Gastrocnemius medialis (tissue), 4 donors: ENCODE data around the gene TTC28. TPM values are rescaled to one million over a fixed set of nuclear protein-coding genes. Genes with fewer than 3 reads are reported as not detected.
A peak's percentile ranks its signal among the peaks of the same experiment; 100 is the strongest.

Experiments
- ATAC-seq, 2 donors: fragments of 150-250 bp; one replicate each; pipeline ENCODE4 v1.9.1; 2016
- DNase-seq, 2 donors: peaks; one replicate each; pipeline ENCODE4 v3.0.0-alpha.2; 2019
- H3K27ac ChIP-seq, 4 donors: fragments of 200-600 bp; sonication (generic); 1 replicate in 1 of 4; 2 replicates in 3 of 4; pipeline ENCODE4 v1.5.1; 2016 to 2018; ENCODE audit warnings: mild to moderate bottlenecking in 2 of 4, moderate library complexity in 1 of 4
- H3K27me3 ChIP-seq, 3 donors: fragments of 200-600 bp; sonication (generic) in 2 of 3; 1 replicate in 1 of 3; 2 replicates in 2 of 3; pipeline versions ENCODE4 v1.5.1 to v1.6.0; 2016 to 2019; ENCODE audit warnings: mild to moderate bottlenecking in 1 of 3, moderate library complexity in 1 of 3
- H3K36me3 ChIP-seq, 2 donors: fragments of 200-600 bp; sonication (generic) in 1 of 2; one replicate each; pipeline ENCODE4 v1.5.1; 2017 to 2018
- H3K4me1 ChIP-seq, 2 donors: fragments of 200-600 bp; sonication (generic) in 1 of 2; one replicate each; pipeline ENCODE4 v1.5.1; 2016 to 2017; ENCODE audit warnings: mild to moderate bottlenecking in 2 of 2
- H3K4me3 ChIP-seq, 4 donors: fragments of 200-600 bp; sonication (generic) in 3 of 4; 1 replicate in 1 of 4; 2 replicates in 3 of 4; pipeline ENCODE4 v1.5.1; 2016 to 2019; ENCODE audit warnings: mild to moderate bottlenecking in 2 of 4
- H3K9me3 ChIP-seq, 3 donors: fragments of 200-600 bp; sonication (generic) in 2 of 3; 1 replicate in 1 of 3; 2 replicates in 2 of 3; pipeline ENCODE4 v1.5.1; 2016 to 2019
- POLR2A ChIP-seq, 2 donors: fragments of 450-650 bp; IDR thresholded peaks; one replicate each; pipeline ENCODE4 v1.6.1; 2017; ENCODE audit warnings: antibody characterized with exemption in 2 of 2, mild to moderate bottlenecking in 2 of 2, moderate library complexity in 2 of 2
- in situ Hi-C, 4 donors: fragments of 200-750 bp; cut with MboI; loops; one replicate each; pipeline versions ENCODE4 v1.15.0 to v1.8.0; 2017; ENCODE audit warnings: low sequenced_read_pairs in 4 of 4
- intact Hi-C: fragments of 100-400 bp; cut with DNase I; formaldehyde crosslinking; loops from one replicate; pipeline ENCODE4 v1.15.1; 2023; ENCODE audit warnings: low total_unique reads
- total RNA-seq, 4 donors: library from RNA; depleted of rRNA; stranded (reverse); fragments of >200 nt; gene quantifications; one replicate each; pipeline versions ENCODE4 v1.1.0 to v1.2.3, GENCODE V29; 2016
- TF ChIP-seq, protein P1 (sequence below), 5 experiments: fragments of 450-650 bp in 3 of 5; fragments of 200-600 bp in 2 of 5; sonication (generic) in 2 of 5; IDR thresholded peaks in 4 of 5; conservative IDR thresholded peaks in 1 of 5; 1 replicate in 4 of 5; 2 replicates in 1 of 5; pipeline ENCODE4 v1.5.1; 2016 to 2019; ENCODE audit warnings: antibody characterized with exemption in 5 of 5, mild to moderate bottlenecking in 3 of 5, moderate library complexity in 3 of 5

The TTC28 gene
- total RNA-seq, 4 donors from 2014 or later: 6.3 to 18.1 (median 8.4) TPM

DNA sequence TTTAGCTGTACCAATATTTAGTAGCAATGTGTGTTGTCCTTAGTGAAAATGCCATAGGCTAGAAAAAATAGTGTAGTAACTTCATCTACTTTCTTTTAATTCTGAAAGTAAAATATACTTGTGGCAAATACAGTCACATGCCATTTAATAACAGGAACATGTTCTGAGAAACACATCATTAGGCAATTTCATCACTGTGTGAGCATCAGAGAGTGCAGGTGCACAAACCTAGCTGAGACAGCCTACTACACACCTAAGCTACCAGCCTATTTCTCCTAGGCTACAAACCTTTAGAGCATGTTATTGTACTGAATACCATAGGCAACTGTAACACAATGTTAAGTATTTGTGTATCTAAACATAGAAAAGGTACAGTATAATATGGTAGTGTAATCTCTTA is 633.5 kb downstream of the TTC28 start:
- no peaks in the 10 kb centered on the region for H3K9me3 ChIP-seq
- H3K36me3 ChIP-seq: no peaks in the 10 kb centered on the region
- H3K27me3 ChIP-seq: no peaks in the 10 kb centered on the region
- in situ Hi-C loops (loop anchor here in 1 of 4 donors (25.0 kb wide), 1 partner anchor 391 kb away; no protein-coding TSS in a partner anchor), intact Hi-C loops (no loop called here)
- no peak overlapping the region for H3K4me3 ChIP-seq
- no peak overlapping the region for H3K27ac ChIP-seq
- DNase-seq: no peak
- TF ChIP-seq, protein P1, sequence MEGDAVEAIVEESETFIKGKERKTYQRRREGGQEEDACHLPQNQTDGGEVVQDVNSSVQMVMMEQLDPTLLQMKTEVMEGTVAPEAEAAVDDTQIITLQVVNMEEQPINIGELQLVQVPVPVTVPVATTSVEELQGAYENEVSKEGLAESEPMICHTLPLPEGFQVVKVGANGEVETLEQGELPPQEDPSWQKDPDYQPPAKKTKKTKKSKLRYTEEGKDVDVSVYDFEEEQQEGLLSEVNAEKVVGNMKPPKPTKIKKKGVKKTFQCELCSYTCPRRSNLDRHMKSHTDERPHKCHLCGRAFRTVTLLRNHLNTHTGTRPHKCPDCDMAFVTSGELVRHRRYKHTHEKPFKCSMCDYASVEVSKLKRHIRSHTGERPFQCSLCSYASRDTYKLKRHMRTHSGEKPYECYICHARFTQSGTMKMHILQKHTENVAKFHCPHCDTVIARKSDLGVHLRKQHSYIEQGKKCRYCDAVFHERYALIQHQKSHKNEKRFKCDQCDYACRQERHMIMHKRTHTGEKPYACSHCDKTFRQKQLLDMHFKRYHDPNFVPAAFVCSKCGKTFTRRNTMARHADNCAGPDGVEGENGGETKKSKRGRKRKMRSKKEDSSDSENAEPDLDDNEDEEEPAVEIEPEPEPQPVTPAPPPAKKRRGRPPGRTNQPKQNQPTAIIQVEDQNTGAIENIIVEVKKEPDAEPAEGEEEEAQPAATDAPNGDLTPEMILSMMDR (IDR thresholded peaks at IDR 0.05 in 4 of 5, conservative IDR thresholded peaks at IDR 0.05 in 1 of 5): no peak
- no peak for TF ChIP-seq POLR2A (IDR thresholded peaks at IDR 0.05)
- no peak for ATAC-seq
- H3K4me1 ChIP-seq: peaks cover 0 to 12% of the 10 kb centered on the region in 2 donors

DNA sequence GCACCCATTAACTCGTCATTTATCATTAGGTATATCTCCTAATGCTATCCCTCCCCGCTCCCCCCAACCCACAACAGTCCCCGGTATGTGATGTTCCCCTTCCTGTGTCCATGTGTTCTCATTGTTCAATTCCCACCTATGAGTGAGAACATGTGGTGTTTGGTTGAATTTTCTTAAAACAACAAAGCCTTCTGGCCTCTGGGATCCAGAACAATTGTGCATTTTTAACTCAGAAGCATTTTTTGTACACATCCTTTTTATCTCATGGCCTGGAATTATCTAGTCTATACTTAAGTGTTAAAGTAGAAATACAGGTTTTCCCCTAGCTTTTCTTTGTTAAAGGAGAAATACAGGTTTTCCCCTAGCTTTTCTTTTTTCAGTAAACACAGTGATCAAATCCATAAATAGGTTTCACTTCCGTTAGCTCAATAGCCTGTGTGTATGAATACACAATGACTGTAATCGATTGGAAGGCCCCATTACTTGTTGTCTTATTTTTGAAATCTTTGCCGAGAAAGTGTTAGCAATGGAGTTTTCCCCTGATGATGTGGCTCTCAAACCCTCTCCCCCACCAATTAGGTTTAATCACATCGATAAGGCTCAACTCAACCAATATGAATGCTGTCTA is 635.0 kb downstream of the TTC28 start:
- in situ Hi-C loops (loop anchor here in 1 of 4 donors (25.0 kb wide), 1 partner anchor 393 kb away; no protein-coding TSS in a partner anchor), intact Hi-C loops (no loop called here)
- H3K27ac ChIP-seq: no peak overlapping the region
- no peak overlapping the region for H3K4me3 ChIP-seq
- no peaks in the 10 kb centered on the region for H3K9me3 ChIP-seq
- H3K36me3 ChIP-seq: no peaks in the 10 kb centered on the region
- H3K27me3 ChIP-seq: no peaks in the 10 kb centered on the region
- DNase-seq (no peak), ATAC-seq (no peak)
- H3K4me1 ChIP-seq: peaks cover 0 to 12% of the 10 kb centered on the region in 2 donors
- TF ChIP-seq, protein P1 (IDR thresholded peaks at IDR 0.05 in 4 of 5, conservative IDR thresholded peaks at IDR 0.05 in 1 of 5): no peak
- no peak for TF ChIP-seq POLR2A (IDR thresholded peaks at IDR 0.05)

DNA sequence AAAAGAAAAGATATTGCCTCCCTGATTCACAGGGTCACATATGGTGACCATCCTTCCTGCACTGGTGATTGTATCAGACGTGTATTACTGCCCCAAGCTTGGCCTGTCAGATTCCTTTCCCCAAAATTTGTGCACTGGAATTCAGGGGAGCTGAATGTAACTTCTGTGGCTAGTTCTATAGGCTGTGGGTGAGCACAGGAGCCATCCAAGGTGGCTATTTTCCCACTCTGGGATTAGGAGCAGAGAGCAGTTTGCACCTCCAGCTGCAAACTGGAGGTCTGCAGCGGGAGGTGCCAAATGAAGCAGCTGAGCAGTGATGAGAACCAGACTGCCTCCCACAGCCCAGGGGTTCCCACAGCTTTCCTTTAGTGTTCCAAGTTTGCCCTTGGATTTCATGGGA is 636.4 kb downstream of the TTC28 start:
- Histone ChIP-seq H3K4me3 (no peak overlapping the region), H3K27ac (no peak overlapping the region), H3K4me1 (peaks cover 0 to 12% of the 10 kb centered on the region in 2 donors), H3K36me3 (no peaks in the 10 kb centered on the region), H3K27me3 (no peaks in the 10 kb centered on the region), H3K9me3 (no peaks in the 10 kb centered on the region)
- TF ChIP-seq POLR2A (IDR thresholded peaks at IDR 0.05): no peak
- TF ChIP-seq, protein P1 (IDR thresholded peaks at IDR 0.05 in 4 of 5, conservative IDR thresholded peaks at IDR 0.05 in 1 of 5): no peak
- in situ Hi-C loops (loop anchor here in 1 of 4 donors (25.0 kb wide), 1 partner anchor 394 kb away; no protein-coding TSS in a partner anchor), intact Hi-C loops (no loop called here)
- ATAC-seq (no peak), DNase-seq (no peak)

DNA sequence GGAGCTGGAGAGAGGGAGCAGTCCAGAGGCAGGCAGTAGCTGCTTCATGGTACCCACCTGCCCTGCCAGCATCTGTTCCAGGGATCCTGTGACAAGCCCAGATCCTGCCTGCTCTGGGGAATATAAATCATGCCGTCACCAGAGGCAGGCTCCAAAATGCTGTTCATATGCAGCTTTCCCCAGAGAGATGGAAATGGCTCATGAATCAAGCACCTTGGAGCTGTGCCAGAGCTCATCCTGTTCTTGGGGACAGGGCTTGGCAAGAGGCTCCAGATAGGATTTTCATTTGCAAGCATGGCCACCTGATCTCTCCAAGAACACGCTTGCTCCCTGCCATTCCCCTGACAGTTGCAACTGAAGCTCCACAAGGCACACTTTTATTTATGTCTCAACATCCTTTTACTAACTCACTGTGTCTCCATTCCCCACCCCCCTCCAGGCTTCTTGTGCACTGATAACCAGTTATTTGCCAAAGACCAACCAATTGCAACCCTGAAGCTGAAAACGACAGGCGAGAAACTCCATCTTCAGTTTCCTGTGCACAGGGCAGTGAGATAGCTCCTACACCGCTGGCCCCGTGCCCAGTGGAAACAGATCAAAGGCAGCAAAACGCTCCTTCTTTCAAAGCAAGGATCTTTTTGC is 644.8 kb downstream of the TTC28 start:
- Histone ChIP-seq H3K9me3 (no peaks in the 10 kb centered on the region), H3K36me3 (no peaks in the 10 kb centered on the region), H3K4me1 (peaks cover 43 to 46% of the 10 kb centered on the region in 2 donors), H3K4me3 (peak overlapping the region; percentile 12 to 43 (median 25)), H3K27me3 (no peaks in the 10 kb centered on the region), H3K27ac (peak overlapping the region; percentile 93 to 98 (median 94))
- DNase-seq: peak; percentile 97 to 99
- TF ChIP-seq POLR2A (IDR thresholded peaks at IDR 0.05): peak; percentile 49 to 56
- TF ChIP-seq, protein P1 (IDR thresholded peaks at IDR 0.05 in 4 of 5, conservative IDR thresholded peaks at IDR 0.05 in 1 of 5): no peak
- in situ Hi-C loops (loop anchor here in 1 of 4 donors (25.0 kb wide), 1 partner anchor 402 kb away; no protein-coding TSS in a partner anchor), intact Hi-C loops (loop anchor here (2.0 to 5.0 kb wide), 2 partner anchors 14 to 407 kb away; no protein-coding TSS in a partner anchor)
- peak; percentile 96 to 97 for ATAC-seq
